HEK293 (cell line): ENCODE results near the gene MAPK8IP3.

Experiments
- CTCF ChIA-PET: fragments of 350-600 bp; formaldehyde crosslinking; extraction: SDS; loops from one replicate; lab custom pipeline; 2021; ENCODE audit warnings: antibody characterized with exemption; lab: Yijun Ruan, JAX
- POLR2A ChIA-PET: fragments of 300-600 bp; formaldehyde crosslinking; extraction: SDS; loops from one replicate; lab custom pipeline; 2020; ENCODE audit warnings: antibody characterized with exemption, inconsistent platforms; lab: Yijun Ruan, JAX
- H3K27ac ChIP-seq: fragments of 200-500 bp; sonication (Bioruptor generic); 2 replicates; pipeline ENCODE4 v1.5.1; 2014; ENCODE audit warnings: low read depth, low read length, control low read depth, inconsistent platforms; ENCODE audit errors: extremely low read depth
- H3K36me3 ChIP-seq, 2 experiments: fragments of 200-500 bp in 1 of 2; sonication (Bioruptor generic) in 1 of 2; 1 replicate in 1 of 2; 2 replicates in 1 of 2; pipeline ENCODE4 v1.5.1; 2014 to 2017; ENCODE audit warnings: inconsistent platforms in 2 of 2, low read length in 2 of 2; ENCODE audit not compliant: control insufficient read depth in 2 of 2, insufficient read depth in 1 of 2
- H3K4me1 ChIP-seq: fragments of 200-500 bp; sonication (Bioruptor generic); 2 replicates; pipeline ENCODE4 v1.5.1; 2014; ENCODE audit warnings: mild to moderate bottlenecking, low read length, inconsistent platforms; ENCODE audit not compliant: control insufficient read depth, insufficient read depth
- H3K4me3 ChIP-seq: 2 replicates; pipeline ENCODE4 v1.5.1; 2011; ENCODE audit warnings: low read depth, mild to moderate bottlenecking, control low read depth, low read length, moderate library complexity
- H3K9me3 ChIP-seq: fragments of 200-500 bp; sonication (Bioruptor generic); 2 replicates; pipeline ENCODE4 v1.5.1; 2014; ENCODE audit warnings: low read depth, low read length, inconsistent platforms; ENCODE audit not compliant: control insufficient read depth, insufficient read depth
- KLF16 ChIP-seq: fragments of 450-650 bp; formaldehyde crosslinking; IDR thresholded peaks from 2 replicates; pipeline ENCODE4 v1.5.1; 2017; ENCODE audit warnings: missing biosample characterization, missing genetic modification characterization
- MYNN ChIP-seq: fragments of 450-650 bp; formaldehyde crosslinking; IDR thresholded peaks from 2 replicates; pipeline ENCODE4 v1.5.1; 2016; ENCODE audit warnings: missing biosample characterization, missing genetic modification characterization, borderline replicate concordance
- REPIN1 ChIP-seq: fragments of 450-650 bp; formaldehyde crosslinking; IDR thresholded peaks from 2 replicates; pipeline ENCODE4 v1.5.1; 2017; ENCODE audit warnings: missing biosample characterization, missing genetic modification characterization, low read depth
- ZBTB1 ChIP-seq: fragments of 450-650 bp; formaldehyde crosslinking; IDR thresholded peaks from 2 replicates; pipeline ENCODE4 v1.5.1; 2016; ENCODE audit warnings: missing biosample characterization, missing genetic modification characterization
- ZFHX2 ChIP-seq: fragments of 450-650 bp; formaldehyde crosslinking; conservative IDR thresholded peaks from 2 replicates; pipeline ENCODE4 v1.5.1; 2016; ENCODE audit warnings: missing biosample characterization, missing genetic modification characterization
- ZFP37 ChIP-seq: fragments of 450-650 bp; formaldehyde crosslinking; IDR thresholded peaks from 2 replicates; pipeline ENCODE4 v1.5.1; 2016; ENCODE audit warnings: missing biosample characterization, missing genetic modification characterization
- ZFP69B ChIP-seq: fragments of 450-650 bp; formaldehyde crosslinking; IDR thresholded peaks from 2 replicates; pipeline ENCODE4 v1.5.1; 2016; ENCODE audit warnings: missing biosample characterization, missing genetic modification characterization
- ZNF2 ChIP-seq: fragments of 450-650 bp; formaldehyde crosslinking; IDR thresholded peaks from 2 replicates; pipeline ENCODE4 v1.5.1; 2016; ENCODE audit warnings: missing biosample characterization, missing genetic modification characterization
- ZNF324 ChIP-seq: fragments of 450-650 bp; formaldehyde crosslinking; IDR thresholded peaks from 2 replicates; pipeline ENCODE4 v1.5.1; 2016; ENCODE audit warnings: missing biosample characterization, missing genetic modification characterization
- ZNF335 ChIP-seq: fragments of 450-650 bp; formaldehyde crosslinking; conservative IDR thresholded peaks from 2 replicates; pipeline ENCODE4 v1.5.1; 2016; ENCODE audit warnings: missing biosample characterization, missing genetic modification characterization
- ZNF600 ChIP-seq: fragments of 450-650 bp; formaldehyde crosslinking; IDR thresholded peaks from 2 replicates; pipeline ENCODE4 v1.5.1; 2016; ENCODE audit warnings: missing biosample characterization, missing genetic modification characterization
- TF ChIP-seq, protein P1 (sequence below): fragments of 450-650 bp; formaldehyde crosslinking; optimal IDR thresholded peaks from 2 replicates; pipeline ENCODE3; 2016; ENCODE audit warnings: missing biosample characterization, mild to moderate bottlenecking, missing genetic modification characterization
- TF ChIP-seq, protein P2 (sequence below): fragments of 450-650 bp; formaldehyde crosslinking; IDR thresholded peaks from 2 replicates; pipeline ENCODE4 v1.5.1; 2016; ENCODE audit warnings: missing biosample characterization, missing genetic modification characterization
- TF ChIP-seq, protein P3 (sequence below): fragments of 450-650 bp; formaldehyde crosslinking; IDR thresholded peaks from 2 replicates; pipeline ENCODE4 v1.5.1; 2016; ENCODE audit warnings: missing biosample characterization, missing genetic modification characterization
- TF ChIP-seq, protein P4 (sequence below): fragments of 450-650 bp; formaldehyde crosslinking; IDR thresholded peaks from 2 replicates; pipeline ENCODE4 v1.5.1; 2017; ENCODE audit warnings: missing biosample characterization, missing genetic modification characterization
- TF ChIP-seq, protein P5 (sequence below): fragments of 450-650 bp; formaldehyde crosslinking; IDR thresholded peaks from 2 replicates; pipeline ENCODE4 v1.5.1; 2016; ENCODE audit warnings: missing biosample characterization, missing genetic modification characterization
- TF ChIP-seq, protein P6 (sequence below): fragments of 450-650 bp; formaldehyde crosslinking; IDR thresholded peaks from 2 replicates; pipeline ENCODE4 v1.5.1; 2016; ENCODE audit warnings: missing biosample characterization, missing genetic modification characterization, borderline replicate concordance

Gene MAPK8IP3

DNA sequence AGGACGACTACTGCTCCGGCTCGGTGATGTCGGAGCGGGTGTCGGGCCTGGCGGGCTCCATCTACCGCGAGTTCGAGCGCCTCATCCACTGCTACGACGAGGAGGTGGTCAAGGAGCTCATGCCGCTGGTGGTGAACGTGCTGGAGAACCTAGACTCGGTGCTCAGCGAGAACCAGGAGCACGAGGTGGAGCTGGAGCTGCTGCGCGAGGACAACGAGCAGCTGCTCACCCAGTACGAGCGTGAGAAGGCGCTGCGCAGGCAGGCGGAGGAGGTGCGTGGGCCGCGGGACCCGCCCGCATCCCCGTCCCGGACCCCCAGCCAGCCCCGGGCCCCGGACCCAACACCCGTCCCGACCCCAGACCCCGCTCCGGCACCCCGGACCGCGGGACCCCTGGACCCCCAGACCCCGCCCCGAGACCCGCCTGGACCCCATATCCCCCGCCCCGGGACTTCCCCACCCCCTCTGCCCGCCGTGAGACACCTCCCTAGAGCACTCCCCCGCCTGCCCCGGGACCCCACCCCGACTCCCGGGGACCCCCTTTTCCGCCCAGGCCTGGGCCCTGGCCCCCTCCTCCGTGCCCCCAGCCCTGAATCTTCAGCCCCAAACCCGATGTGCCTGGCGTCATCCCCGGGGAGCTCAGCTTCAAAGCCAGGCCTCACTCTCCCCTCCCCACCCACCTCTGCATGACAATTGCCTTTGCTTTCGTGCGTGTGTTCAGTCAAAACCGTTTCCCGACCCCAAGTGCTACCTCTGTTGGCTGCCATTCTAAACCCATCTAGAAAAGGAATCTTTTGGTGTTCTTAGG lies 594 bp downstream of the MAPK8IP3 start:
- Histone ChIP-seq H3K36me3 (peaks cover 3 to 28% of the 10 kb centered on the region in 2 experiments; a peak in 2 of 3 replicates), H3K4me3 (peak overlapping the region; percentile 94), H3K27ac (peak overlapping the region; percentile 83; the same call in 1 of the 2 replicates), H3K9me3 (no peaks in the 10 kb centered on the region), H3K4me1 (peaks cover 11% of the 10 kb centered on the region; the same call in 1 of the 2 replicates)
- CTCF ChIA-PET, result interaction anchor here (0.6 to 1.4 kb wide), 14 partner anchors 9 to 354 kb away, joined by 3 to 9 read pairs (median 4); partner anchors contain the start of genes JPT2, NUBP2 and SPSB3
- POLR2A ChIA-PET, result interaction anchor here (0.6 to 3.1 kb wide), 20 partner anchors 9 to 1027 kb away, joined by 3 to 44 read pairs (median 4); partner anchors contain the start of genes EME2, JPT2, MRPS34 and NUBP2
- TF ChIP-seq ZNF324 (tag by site-specific recombination), result peak; percentile 61; the same call in 1 of the 2 replicates
- TF ChIP-seq, protein P1, sequence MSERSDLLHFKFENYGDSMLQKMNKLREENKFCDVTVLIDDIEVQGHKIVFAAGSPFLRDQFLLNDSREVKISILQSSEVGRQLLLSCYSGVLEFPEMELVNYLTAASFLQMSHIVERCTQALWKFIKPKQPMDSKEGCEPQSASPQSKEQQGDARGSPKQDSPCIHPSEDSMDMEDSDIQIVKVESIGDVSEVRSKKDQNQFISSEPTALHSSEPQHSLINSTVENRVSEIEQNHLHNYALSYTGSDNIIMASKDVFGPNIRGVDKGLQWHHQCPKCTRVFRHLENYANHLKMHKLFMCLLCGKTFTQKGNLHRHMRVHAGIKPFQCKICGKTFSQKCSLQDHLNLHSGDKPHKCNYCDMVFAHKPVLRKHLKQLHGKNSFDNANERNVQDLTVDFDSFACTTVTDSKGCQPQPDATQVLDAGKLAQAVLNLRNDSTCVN (tag by site-specific recombination), result peak; percentile 76
- TF ChIP-seq, protein P2, sequence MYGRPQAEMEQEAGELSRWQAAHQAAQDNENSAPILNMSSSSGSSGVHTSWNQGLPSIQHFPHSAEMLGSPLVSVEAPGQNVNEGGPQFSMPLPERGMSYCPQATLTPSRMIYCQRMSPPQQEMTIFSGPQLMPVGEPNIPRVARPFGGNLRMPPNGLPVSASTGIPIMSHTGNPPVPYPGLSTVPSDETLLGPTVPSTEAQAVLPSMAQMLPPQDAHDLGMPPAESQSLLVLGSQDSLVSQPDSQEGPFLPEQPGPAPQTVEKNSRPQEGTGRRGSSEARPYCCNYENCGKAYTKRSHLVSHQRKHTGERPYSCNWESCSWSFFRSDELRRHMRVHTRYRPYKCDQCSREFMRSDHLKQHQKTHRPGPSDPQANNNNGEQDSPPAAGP (tag by site-specific recombination), result peak; percentile 46
- peak; percentile 64 for TF ChIP-seq ZNF335
- no peak for TF ChIP-seq ZFP69B (tag by site-specific recombination)
- peak; percentile 82 for TF ChIP-seq ZFHX2
- 0 out of 2 replicates have a peak, but pooled peaks have one; percentile 28 for TF ChIP-seq ZBTB1 (tag by site-specific recombination)
- TF ChIP-seq, protein P3, sequence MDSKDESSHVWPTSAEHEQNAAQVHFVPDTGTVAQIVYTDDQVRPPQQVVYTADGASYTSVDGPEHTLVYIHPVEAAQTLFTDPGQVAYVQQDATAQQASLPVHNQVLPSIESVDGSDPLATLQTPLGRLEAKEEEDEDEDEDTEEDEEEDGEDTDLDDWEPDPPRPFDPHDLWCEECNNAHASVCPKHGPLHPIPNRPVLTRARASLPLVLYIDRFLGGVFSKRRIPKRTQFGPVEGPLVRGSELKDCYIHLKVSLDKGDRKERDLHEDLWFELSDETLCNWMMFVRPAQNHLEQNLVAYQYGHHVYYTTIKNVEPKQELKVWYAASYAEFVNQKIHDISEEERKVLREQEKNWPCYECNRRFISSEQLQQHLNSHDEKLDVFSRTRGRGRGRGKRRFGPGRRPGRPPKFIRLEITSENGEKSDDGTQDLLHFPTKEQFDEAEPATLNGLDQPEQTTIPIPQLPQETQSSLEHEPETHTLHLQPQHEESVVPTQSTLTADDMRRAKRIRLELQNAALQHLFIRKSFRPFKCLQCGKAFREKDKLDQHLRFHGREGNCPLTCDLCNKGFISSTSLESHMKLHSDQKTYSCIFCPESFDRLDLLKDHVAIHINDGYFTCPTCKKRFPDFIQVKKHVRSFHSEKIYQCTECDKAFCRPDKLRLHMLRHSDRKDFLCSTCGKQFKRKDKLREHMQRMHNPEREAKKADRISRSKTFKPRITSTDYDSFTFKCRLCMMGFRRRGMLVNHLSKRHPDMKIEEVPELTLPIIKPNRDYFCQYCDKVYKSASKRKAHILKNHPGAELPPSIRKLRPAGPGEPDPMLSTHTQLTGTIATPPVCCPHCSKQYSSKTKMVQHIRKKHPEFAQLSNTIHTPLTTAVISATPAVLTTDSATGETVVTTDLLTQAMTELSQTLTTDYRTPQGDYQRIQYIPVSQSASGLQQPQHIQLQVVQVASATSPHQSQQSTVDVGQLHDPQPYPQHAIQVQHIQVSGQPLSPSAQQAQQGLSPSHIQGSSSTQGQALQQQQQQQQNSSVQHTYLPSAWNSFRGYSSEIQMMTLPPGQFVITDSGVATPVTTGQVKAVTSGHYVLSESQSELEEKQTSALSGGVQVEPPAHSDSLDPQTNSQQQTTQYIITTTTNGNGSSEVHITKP (tag by site-specific recombination), result no peak
- TF ChIP-seq REPIN1, result peak; percentile 66; the same call in 1 of the 2 replicates
- TF ChIP-seq KLF16 (tag by site-specific recombination), result peak; percentile 42
- TF ChIP-seq, protein P4, sequence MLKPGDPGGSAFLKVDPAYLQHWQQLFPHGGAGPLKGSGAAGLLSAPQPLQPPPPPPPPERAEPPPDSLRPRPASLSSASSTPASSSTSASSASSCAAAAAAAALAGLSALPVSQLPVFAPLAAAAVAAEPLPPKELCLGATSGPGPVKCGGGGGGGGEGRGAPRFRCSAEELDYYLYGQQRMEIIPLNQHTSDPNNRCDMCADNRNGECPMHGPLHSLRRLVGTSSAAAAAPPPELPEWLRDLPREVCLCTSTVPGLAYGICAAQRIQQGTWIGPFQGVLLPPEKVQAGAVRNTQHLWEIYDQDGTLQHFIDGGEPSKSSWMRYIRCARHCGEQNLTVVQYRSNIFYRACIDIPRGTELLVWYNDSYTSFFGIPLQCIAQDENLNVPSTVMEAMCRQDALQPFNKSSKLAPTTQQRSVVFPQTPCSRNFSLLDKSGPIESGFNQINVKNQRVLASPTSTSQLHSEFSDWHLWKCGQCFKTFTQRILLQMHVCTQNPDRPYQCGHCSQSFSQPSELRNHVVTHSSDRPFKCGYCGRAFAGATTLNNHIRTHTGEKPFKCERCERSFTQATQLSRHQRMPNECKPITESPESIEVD (tag by site-specific recombination), result no peak
- TF ChIP-seq ZNF2 (tag by site-specific recombination), result 0 out of 2 replicates have a peak, but pooled peaks have one; percentile 16
- TF ChIP-seq ZFP37 (tag by site-specific recombination), result 0 out of 2 replicates have a peak, but pooled peaks have one; percentile 15
- TF ChIP-seq, protein P5, sequence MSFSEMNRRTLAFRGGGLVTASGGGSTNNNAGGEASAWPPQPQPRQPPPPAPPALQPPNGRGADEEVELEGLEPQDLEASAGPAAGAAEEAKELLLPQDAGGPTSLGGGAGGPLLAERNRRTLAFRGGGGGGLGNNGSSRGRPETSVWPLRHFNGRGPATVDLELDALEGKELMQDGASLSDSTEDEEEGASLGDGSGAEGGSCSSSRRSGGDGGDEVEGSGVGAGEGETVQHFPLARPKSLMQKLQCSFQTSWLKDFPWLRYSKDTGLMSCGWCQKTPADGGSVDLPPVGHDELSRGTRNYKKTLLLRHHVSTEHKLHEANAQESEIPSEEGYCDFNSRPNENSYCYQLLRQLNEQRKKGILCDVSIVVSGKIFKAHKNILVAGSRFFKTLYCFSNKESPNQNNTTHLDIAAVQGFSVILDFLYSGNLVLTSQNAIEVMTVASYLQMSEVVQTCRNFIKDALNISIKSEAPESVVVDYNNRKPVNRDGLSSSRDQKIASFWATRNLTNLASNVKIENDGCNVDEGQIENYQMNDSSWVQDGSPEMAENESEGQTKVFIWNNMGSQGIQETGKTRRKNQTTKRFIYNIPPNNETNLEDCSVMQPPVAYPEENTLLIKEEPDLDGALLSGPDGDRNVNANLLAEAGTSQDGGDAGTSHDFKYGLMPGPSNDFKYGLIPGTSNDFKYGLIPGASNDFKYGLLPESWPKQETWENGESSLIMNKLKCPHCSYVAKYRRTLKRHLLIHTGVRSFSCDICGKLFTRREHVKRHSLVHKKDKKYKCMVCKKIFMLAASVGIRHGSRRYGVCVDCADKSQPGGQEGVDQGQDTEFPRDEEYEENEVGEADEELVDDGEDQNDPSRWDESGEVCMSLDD, result no peak
- TF ChIP-seq ZNF600 (tag by site-specific recombination), result peak; percentile 23
- TF ChIP-seq, protein P6, sequence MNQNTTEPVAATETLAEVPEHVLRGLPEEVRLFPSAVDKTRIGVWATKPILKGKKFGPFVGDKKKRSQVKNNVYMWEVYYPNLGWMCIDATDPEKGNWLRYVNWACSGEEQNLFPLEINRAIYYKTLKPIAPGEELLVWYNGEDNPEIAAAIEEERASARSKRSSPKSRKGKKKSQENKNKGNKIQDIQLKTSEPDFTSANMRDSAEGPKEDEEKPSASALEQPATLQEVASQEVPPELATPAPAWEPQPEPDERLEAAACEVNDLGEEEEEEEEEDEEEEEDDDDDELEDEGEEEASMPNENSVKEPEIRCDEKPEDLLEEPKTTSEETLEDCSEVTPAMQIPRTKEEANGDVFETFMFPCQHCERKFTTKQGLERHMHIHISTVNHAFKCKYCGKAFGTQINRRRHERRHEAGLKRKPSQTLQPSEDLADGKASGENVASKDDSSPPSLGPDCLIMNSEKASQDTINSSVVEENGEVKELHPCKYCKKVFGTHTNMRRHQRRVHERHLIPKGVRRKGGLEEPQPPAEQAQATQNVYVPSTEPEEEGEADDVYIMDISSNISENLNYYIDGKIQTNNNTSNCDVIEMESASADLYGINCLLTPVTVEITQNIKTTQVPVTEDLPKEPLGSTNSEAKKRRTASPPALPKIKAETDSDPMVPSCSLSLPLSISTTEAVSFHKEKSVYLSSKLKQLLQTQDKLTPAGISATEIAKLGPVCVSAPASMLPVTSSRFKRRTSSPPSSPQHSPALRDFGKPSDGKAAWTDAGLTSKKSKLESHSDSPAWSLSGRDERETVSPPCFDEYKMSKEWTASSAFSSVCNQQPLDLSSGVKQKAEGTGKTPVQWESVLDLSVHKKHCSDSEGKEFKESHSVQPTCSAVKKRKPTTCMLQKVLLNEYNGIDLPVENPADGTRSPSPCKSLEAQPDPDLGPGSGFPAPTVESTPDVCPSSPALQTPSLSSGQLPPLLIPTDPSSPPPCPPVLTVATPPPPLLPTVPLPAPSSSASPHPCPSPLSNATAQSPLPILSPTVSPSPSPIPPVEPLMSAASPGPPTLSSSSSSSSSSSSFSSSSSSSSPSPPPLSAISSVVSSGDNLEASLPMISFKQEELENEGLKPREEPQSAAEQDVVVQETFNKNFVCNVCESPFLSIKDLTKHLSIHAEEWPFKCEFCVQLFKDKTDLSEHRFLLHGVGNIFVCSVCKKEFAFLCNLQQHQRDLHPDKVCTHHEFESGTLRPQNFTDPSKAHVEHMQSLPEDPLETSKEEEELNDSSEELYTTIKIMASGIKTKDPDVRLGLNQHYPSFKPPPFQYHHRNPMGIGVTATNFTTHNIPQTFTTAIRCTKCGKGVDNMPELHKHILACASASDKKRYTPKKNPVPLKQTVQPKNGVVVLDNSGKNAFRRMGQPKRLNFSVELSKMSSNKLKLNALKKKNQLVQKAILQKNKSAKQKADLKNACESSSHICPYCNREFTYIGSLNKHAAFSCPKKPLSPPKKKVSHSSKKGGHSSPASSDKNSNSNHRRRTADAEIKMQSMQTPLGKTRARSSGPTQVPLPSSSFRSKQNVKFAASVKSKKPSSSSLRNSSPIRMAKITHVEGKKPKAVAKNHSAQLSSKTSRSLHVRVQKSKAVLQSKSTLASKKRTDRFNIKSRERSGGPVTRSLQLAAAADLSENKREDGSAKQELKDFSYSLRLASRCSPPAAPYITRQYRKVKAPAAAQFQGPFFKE (tag by site-specific recombination), result 0 out of 2 replicates have a peak, but pooled peaks have one; percentile 43
- peak; percentile 18; the same call in 1 of the 2 replicates for TF ChIP-seq MYNN (tag by site-specific recombination)
